ENCODE results near the gene DCTN3. TPM values are rescaled to one million over a fixed set of nuclear protein-coding genes. Genes with fewer than 3 reads are reported as not detected.

Gene DCTN3
- total RNA-seq, 1 donor from 2014 or later = 94.8 TPM

Other genes with a start within 250 kb of the DCTN3 start
- gene MYORG, start 243.6 kb downstream of the DCTN3 start, total RNA-seq = 6.9 and 7.3 TPM in 2 replicates
- gene FAM219A, start 161.9 kb downstream of the DCTN3 start, total RNA-seq = 59.9 and 63.5 TPM in 2 replicates
- 0.58 and 1.8 TPM in 2 replicates for gene DNAI1, start 161.7 kb downstream of the DCTN3 start, total RNA-seq
- 0.55 and 1.1 TPM in 2 replicates for gene ENHO, start 97.5 kb downstream of the DCTN3 start, total RNA-seq
- gene CNTFR, start 30.8 kb downstream of the DCTN3 start, total RNA-seq = 6.6 and 7.4 TPM in 2 replicates
- 13.9 TPM in 2 replicates for gene RPP25L, start 8.4 kb downstream of the DCTN3 start, total RNA-seq
- 0.16 and 0.19 TPM in 2 replicates for gene ARID3C, start 8.6 kb upstream of the DCTN3 start, total RNA-seq
- gene SIGMAR1, start 17.3 kb upstream of the DCTN3 start, total RNA-seq = 73.2 and 81.3 TPM in 2 replicates
- gene GALT, start 26.2 kb upstream of the DCTN3 start, total RNA-seq = 30.7 and 33.1 TPM in 2 replicates
- gene IL11RA, start 31.7 kb upstream of the DCTN3 start, total RNA-seq = 22.2 and 28.0 TPM in 2 replicates
- gene CCL27, start 42.2 kb upstream of the DCTN3 start, total RNA-seq = 0.52 TPM in 1 of 2 replicates, not detected in the other
- not detected in 2 replicates for gene CCL19, start 70.8 kb upstream of the DCTN3 start, total RNA-seq
- gene CCL21, start 89.6 kb upstream of the DCTN3 start, total RNA-seq = not detected in 2 replicates

Measured in astrocyte (in vitro differentiated cells and primary cell).